Right hindlimb (tissue), 1 donor: ENCODE data around the gene HIGD1A.

Source experiments
- DNase-seq: peaks from one replicate; pipeline ENCODE4 v3.0.0-alpha.2; 2018

HIGD1A gene

DNA sequence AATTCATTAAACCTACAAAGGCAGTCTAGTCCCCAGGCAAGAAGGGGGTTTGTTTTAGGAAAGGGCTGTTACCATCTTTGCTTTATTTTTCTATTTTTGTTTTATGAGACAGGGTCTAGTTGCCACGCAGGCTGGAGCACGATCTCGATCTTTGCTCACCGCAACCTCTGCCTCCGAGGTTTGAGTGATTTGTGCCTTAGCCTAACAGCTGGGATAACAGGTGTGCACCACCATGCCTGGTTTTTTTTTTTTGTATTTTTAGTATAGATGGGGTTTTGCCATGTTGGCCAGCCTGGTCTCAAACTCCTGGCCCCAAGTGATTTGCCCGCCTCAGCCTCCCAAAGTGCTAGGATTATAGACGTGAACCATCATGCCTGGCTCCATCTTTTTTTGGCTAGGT is 4.9 kb downstream of the HIGD1A start:
- no peak for DNase-seq

DNA sequence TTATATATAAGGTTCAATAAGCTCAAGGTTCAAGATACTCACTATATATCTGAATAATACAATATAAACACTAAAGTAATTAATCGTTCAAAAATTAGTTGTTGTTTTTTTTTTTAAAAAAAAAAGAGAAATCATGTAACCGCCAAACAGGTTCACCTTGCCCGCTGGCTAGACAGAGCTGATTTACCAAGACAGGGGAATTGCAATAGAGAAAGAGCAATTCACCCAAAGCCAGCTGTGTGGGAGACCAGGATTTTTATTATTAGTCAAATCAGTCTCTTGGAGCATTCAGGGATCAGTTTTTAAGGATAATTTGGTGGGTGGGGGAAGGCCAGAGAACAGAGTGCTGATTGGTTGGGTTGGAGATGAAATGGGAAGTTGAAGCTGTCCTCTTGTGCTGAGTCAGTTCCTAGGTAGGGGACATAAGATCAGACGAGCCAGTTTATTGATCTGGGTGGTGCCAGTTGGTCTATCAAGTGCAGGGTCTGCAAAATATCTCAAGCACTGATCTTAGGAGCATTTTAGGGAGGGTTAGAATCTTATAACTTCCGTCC is 7.9 kb downstream of the HIGD1A start:
- no peak for DNase-seq

DNA sequence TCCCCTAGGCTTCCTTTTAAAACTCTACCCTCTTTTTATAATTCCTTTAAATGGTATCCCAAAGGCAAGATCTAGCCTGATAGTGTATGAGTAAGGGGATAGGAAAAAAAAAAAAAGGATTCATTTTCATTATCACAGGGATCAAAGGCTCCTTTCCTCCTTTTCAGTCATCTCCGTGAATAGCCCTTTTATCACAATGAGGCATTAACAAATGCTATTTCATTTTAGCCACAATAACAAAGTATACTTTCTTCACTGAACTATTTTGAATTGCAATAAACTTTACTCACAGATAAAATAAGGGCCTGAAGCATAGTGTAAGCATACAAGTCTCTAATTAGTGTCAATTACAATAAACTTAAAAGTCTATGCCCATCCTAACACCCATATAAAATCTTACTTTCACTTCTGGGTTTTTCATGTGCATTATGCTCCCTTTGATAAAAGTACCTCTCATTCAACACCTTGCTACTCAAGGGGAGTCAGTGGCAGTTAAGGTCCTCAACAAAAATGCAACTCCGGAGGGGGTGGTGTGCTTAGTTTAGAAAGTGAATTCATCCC is 8.6 kb downstream of the HIGD1A start:
- no peak for DNase-seq

DNA sequence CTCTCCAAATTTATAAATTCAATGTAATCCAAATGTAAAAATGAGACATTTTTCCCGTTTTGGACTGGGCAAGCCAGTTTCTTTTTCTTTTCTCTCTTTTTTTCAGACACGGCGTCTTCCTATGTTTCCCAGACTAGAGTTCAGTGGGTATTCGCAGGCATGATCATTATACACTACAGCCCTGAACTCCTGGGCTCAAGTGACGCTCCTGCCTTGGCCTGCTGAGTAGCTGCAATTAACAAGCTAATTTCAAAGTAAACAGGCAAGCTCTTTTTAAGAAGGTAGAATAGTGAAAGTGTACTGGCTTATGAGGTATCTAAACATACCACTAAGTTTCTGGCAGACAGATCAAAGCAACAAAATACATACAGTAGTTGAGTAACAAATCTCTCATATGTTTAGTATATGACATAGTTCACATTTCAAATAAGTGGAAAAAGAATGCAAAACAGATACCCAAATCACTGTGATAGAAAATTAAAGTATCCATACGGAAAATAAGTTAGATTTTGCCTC is 13.5 kb downstream of the HIGD1A start:
- DNase-seq = no peak

DNA sequence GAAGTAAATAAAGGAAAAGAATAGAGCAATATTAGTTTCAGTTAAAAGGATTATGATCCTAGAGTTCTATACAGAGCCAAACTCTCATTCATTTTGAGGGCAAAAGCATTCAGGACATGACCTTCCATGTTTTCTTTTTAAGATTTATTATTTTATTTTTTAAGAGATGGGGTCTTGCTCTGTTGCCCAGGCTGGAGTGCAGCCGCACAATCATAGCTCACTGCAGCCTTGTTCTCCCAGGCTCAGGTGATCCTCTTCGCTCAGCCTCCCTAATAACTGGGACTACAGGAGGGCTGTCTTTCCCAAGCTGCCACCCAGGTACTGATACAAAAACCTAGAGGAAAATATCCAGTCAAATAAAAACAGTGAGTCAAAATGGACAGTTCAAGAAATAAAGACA is 17.7 kb downstream of the HIGD1A start:
- DNase-seq = no peak

DNA sequence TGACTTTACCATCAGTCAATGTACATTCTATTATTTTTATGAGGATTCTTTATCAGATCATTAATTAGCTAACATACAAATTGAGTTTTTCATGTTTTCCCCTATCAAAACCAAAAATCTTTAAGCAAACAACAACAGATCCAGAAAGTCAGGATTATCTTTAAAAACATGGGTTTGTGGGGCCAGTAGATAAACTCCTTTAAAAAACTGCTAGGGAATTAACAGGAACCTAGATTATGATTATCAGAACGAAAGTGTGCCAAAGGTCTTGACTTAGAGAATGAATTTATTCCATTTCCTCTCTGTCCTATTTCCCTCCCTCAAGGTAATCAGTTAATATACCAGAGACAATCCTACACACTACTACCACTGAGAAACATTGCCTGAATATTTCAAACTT is 18.1 kb downstream of the HIGD1A start:
- no peak for DNase-seq

DNA sequence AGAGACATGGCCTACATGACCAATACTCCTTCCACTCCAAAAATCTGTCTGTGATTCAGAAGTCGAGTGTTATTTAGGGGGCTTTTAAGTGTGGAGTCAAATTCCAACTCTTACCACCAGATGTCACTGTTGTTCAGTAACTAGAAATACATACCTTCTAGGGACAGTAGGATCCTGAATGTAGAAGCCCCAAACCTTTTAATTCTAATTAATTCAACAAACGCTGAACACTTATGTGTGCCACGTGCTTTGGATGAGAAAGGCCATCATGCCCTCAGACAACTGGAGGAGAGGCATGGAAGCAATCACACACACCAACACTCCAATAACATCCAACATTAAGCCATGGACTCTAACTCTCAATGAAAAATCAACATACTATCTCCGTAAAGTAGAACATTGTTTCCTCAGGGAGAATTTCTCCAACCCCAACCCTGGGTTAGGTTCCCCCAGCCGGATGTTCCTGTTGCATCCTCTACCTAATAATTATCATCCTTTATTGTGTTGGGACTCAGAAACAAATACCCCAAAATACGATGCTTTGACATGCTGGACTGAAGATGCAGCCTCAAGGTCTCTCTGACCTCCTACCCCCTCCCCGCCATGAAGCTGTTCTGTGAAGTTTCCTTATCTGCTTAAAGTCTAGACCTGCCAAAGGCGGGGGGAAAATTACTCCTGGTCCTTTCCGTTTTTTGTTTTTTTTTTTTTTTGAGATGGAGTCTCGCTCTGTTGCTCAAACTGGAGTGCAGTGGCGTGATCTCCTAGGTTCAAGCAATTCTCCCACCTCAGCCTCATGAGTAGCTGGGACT is 23.2 kb downstream of the HIGD1A start:
- no peak for DNase-seq

DNA sequence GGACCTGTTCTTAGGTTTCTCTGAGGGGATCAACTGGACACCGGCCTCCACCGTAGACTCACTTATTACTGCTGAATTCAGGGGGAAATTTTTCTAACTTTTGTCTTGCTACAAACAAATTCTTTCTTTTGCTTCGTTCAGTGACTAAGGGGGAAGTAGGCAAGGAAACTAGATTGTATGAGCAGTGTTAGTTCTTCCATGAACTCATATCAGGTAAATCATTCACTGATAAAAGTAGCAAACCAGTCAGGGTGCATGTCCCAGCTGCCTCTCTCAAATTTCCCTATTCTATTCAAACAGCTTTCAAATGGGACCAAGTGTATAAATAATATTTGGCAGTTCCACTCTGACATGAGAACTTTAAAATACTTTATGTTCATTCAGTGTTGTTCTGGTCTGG is 23.9 kb downstream of the HIGD1A start:
- no peak for DNase-seq

DNA sequence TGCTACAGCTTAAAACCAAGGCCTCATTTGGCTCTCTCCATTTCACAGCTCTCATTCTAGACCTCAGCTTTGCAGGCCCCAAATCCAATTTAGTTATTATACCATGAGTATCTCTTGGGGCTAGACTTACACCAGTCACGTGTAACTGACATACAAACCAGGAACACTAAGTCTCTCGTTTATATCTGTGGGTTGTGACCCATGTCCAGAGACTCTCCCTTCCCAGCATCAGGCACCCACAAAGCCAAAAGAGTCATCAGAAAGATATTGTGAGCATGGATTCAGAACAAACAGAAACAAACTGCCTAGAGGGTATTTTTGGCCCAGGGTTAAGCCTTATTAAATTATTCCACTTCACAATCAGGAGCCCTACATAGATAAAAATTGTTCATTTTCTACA is 25.6 kb downstream of the HIGD1A start:
- no peak for DNase-seq

DNA sequence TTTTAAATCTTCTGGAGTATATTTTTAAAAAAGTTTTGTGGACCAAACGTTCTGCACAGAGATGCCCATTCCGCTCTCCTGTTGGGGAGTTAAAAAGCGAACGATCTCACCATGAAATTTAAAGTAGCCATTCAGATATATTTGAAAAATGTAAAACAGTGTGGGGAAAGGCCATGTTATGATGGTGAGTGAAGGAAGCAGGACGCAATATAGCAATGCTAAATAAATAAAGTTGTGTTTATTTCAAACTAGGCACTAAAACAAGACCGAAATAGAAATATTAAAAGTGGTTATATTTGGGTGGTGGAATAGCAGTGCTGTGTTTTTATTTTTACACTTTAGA is 30.9 kb downstream of the HIGD1A start:
- DNase-seq = no peak

DNA sequence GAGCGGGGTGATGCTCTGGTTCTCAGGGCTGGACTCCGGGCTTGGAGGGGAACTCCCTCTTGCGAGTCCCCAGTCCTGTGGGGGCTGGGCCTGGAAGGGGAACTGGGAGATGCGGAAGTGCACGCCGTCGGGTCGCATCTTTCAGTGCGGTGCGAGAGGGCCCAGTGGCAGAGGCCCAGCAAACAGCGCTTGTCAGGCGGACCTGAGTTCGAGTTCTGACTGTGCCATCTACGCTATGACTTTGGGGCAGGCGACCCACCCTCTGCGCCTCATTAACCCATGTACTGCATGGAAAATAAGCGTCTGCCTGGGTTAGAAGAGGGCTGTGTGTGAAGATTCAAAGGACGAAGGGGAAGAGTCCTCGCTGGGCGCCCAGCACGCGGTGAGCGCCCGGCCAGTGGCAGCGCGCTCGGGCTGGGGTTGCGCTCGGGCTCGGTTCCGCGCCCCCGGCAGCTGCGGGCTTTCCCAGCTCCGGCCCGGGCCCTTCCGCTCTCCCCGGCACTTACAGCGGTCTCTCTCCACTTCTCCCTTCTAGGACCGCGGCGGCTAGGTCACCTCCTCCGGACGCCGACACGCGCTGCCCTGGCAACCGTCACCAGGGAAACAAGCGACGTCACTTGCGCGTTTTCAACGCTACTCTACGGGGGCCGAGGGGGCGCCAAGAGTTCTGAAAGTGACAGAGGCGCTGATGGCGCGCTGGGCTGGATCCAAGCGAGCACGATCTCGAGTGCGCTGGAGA is 31.5 kb downstream of the HIGD1A start, which contains the start of gene CCDC13:
TSS of gene CCDC13 (minus strand) at position 584 of the 739 bp plus-strand sequence. CDS start 14,908 bp downstream, outside the sequence.
- DNase-seq = peak; percentile 95

DNA sequence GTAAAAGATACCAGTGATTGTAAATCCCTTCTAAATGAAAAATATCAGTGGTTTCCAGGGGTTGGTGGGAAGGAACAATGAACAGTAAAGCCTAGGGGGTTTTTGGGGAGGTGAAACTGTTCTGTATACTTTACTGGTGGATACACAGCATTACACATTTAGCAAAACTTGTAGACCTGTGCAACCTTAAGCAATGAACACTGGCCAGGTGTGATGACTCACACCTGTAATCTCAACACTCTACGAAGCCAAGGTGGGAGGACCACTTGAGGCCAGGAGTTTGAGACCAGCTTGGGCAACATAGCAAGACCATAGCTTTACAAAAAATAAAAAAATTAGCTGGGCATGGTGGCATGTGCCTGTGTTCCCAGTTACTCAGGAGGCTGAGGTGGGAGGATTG is 33.0 kb downstream of the HIGD1A start:
- no peak for DNase-seq

DNA sequence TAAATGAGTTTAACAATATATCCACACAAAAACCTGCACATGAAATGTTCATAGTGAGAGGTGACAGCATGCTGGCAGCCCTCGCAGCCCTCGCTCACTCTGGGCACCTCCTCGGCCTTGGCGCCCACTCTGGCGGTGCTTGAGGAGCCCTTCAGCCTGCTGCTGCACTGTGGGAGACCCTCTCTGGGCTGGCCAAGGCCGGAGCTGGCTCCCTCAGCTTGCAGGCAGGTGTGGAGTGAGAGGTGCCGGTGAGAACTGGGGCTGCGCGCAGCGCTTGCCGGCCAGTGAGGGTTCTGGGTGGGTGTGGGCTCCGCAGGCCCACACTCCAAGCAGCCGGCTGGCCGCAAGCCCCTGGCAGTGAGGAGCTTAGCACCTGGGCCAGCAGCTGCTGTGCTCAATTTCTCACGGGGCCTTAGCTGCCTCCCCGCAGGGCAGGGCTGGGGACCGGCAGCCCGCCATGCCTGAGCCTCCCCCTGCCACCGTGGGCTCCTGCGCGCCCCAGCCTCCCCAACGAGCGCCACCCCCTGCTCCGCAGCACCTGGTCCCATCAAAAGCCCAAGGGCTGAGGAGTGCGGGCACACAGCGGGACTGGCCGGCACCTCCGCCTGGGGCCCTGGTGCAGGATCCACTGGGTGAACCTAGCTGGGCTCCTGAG is 34.7 kb downstream of the HIGD1A start:
- DNase-seq = no peak

DNA sequence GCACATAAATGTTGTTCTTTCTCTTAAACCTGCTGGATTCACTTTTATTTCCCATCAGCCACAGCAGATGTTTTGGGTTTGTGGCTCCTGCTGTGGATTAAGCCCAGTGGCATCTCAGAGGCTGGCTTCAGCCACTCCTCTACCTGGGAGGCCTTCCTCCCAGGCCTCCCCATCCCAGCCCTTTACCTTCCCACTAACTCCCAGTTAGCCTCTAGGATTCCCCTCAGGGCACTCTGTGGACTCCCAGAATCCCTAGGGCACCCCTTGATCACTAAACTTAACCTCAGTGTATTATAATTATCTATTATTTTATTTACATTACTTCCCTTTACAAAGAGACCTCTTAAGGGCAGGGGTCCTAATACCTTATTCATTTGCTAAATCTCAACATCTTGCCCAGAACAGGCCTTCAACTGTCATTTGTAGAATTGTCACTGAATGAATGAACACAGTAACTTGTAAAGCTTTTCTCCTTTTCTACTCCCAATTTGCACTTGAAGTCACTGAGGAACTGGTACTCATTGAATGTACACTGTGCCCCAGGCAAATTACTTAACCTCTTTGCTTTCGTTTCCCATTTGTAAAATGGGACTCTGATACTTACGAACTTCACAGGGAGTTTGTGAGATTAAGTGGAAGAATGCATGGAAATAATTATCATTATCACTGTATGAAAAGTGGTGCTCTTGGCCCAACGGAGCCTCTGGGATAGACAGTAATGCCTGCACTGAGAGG is 39.6 kb downstream of the HIGD1A start:
- no peak for DNase-seq

DNA sequence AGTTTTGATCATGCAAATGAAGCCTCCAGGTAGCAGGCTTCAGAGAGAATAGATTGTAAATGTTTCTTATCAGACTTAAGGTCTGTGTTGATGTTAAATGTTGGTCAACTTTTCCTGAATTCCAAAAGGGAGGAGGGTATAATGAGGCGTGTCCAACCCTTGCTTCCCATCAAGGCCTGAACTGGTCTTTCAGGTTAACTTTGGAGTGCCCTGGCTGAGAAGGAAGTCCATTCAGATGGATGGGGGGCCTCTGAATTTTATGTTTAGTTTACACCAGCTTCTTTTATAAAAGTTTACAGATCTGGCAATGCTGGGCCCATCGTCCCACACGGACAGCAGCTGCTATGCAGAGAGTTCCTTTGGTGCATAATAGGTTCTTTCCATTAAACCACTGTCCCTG is 40.2 kb downstream of the HIGD1A start:
- no peak for DNase-seq

DNA sequence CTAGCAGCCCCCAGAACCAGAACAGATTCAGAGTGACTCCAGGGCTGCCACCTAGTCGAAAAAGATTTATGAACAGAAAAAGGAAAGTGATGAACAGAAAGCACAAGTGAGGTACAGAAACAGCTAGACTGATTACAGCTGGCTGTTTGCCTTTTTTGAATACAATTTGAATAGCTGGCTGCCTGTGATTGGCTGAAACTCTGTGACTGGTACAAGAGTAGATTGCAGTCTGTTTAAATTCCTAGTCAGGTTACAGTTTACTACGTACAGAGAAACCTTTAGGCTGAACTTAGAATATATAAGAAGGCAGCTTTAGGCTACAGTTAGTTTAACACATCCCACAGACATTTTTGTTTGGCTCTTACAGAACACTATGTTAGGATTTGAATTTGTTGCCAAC is 41.3 kb downstream of the HIGD1A start:
- DNase-seq = no peak

DNA sequence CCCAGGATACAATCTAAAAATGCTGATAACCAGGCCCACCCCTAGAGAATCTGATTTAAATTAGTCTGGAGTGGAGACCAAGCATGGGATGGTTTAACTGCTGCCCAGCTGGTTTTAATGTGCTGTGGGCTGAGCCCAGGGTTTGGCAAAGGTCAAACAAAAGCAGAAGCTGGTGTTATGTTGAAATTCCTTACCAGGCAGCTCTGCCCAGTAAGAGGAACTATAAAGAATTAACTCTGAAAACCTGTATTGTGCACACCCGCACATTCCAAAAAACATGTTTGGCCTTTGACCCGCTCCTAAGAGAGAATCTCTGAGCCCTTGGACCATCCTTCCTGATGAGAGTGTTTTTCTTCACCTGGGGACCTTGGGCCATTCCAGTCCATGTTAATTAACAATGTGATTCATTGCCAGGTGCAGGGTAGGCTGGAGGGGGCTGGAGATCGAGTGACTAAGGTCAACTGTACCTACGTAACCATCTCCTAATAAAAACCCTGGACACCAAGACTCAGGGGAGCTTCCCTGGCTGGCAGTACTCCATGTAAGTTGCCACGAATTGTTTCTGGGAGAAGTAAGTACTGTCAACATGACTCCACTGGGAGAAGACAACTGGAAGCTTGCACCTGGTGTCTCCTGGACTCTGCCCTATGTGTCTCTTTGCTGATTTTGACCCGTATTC is 42.1 kb downstream of the HIGD1A start:
- no peak for DNase-seq

DNA sequence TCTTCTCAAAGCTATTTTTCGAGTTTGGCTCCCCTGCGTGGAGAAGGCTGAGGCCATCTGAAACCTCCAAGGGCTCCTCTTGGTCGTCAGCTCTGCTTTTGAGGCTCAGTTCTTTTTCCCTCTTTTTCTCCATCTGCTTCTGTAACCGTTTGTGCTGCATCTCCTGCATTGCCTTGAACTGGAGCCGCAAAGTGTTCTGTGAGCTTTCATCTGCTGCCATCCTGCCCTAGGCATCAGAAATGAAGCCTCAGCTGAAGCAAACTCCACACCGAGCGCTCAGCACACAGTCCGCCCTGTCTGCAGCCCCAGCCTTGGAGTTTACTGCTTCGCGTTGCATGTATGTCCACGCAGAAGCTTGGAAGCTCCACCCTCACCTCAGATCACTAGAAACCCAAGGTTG is 46.2 kb downstream of the HIGD1A start:
- no peak for DNase-seq

DNA sequence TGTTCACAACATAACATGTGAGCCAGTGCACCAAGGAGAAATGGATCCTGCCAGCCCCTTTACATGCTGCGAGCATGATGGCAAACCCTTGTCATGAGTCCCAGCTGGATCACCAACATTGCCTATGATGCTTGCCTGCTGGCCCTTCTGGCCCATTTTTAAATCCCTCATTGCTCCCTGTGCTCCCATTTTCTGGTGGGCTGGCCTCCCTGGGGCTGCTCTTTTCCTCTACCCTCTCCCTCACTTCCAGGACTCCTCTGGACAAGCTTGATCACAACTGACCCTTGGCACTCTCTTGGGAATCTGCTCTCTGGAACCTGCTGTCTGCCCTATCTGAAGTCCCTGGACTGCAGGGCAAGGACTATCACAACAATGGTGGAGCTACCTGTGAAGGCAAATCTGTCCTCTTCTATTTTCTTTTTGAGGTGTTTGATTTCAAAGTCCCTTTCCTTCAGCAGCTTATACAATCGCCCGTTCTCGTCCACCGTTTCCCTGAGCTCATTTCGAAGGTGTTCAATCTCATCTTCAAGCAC is 47.5 kb downstream of the HIGD1A start:
- DNase-seq = no peak

DNA sequence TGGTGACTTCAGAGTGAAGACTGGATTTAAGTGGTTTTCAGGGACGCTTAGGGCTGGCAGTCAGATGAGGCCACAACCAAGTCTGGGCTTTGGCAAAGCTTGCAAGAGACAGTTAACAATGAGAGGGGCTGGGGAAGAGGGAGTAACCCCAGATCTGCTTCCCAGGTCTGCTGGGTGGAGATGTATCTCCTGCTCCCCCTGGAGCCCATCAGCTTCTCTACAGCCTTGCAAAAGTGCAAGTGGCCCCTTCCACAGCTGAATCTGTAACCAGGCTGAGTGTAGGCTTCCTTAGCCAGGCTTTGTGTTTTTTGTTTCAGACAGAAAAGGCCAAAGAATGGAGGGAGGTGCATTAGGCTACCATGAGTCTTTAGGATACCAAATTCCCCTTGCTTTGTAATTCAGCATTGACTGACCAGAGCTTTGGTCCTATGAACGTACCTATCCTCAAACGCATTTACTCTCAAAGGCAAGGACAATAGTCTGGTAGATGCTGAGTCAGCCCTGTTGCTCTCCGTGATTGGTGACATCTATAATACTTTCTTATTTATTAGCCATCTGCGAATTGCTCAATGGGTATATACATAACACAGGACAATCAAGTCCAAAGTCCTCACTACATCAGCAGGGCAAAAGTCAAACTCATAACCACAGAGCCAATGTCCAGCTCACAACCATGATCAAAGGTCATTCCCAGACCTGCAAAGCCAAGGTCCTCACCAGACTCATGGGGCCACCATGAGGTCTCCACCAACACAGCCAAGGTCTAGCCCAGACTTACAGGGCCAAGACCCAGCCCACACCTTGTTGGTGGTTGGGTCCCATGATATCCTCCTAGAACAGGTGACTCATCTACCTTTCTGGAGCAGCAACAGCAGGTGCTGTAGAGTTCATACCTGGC is 48.4 kb downstream of the HIGD1A start:
- no peak for DNase-seq
